HFFc6 (cell line): ENCODE measurements around the gene SERTM1. TPM values are rescaled to one million over a fixed set of nuclear protein-coding genes. Genes with fewer than 3 reads are reported as not detected.

ENCODE experiments used
- DNase-seq: peaks from one replicate; pipeline ENCODE4 v3.0.0-alpha.2; 2018
- H3K27ac Mint-ChIP-seq: 2 replicates; pipeline ENCODE4 v1.8.0; 2020; ENCODE audit warnings: mild to moderate bottlenecking, mixed read lengths
- H3K27me3 Mint-ChIP-seq: 2 replicates; pipeline ENCODE4 v1.8.0; 2021; ENCODE audit warnings: mild to moderate bottlenecking, moderate library complexity, mixed read lengths; ENCODE audit not compliant: insufficient read depth
- H3K36me3 Mint-ChIP-seq: 2 replicates; pipeline ENCODE4 v1.8.0; 2021; ENCODE audit warnings: low read depth, mixed read lengths
- H3K4me1 Mint-ChIP-seq: 2 replicates; pipeline ENCODE4 v1.8.0; 2020; ENCODE audit warnings: low read depth, mixed read lengths
- H3K4me3 Mint-ChIP-seq: 2 replicates; pipeline ENCODE4 v1.8.0; 2020; ENCODE audit warnings: mild to moderate bottlenecking, moderate library complexity, mixed read lengths
- H3K9me3 Mint-ChIP-seq: 2 replicates; pipeline ENCODE4 v1.8.0; 2020; ENCODE audit warnings: mild to moderate bottlenecking, mixed read lengths
- CTCF ChIP-seq: fragments of 200-600 bp; sonication (generic); IDR thresholded peaks from 2 replicates; pipeline ENCODE4 v1.5.0; 2021; ENCODE audit warnings: antibody characterized with exemption, mild to moderate bottlenecking
- total RNA-seq, 6 experiments: library from RNA; stranded (reverse); fragmentation: NEBNext Ultra II Directional; extraction: Animal tissue kit (Norgen Biotek cat#: 25700); gene quantifications; 2 replicates in 1 of 6; 3 replicates in 5 of 6; pipeline ENCODE4 v1.2.3, GENCODE V29; 2021

SERTM1 gene
- total RNA-seq, 6 experiments from 2014 or later: not detected

DNA sequence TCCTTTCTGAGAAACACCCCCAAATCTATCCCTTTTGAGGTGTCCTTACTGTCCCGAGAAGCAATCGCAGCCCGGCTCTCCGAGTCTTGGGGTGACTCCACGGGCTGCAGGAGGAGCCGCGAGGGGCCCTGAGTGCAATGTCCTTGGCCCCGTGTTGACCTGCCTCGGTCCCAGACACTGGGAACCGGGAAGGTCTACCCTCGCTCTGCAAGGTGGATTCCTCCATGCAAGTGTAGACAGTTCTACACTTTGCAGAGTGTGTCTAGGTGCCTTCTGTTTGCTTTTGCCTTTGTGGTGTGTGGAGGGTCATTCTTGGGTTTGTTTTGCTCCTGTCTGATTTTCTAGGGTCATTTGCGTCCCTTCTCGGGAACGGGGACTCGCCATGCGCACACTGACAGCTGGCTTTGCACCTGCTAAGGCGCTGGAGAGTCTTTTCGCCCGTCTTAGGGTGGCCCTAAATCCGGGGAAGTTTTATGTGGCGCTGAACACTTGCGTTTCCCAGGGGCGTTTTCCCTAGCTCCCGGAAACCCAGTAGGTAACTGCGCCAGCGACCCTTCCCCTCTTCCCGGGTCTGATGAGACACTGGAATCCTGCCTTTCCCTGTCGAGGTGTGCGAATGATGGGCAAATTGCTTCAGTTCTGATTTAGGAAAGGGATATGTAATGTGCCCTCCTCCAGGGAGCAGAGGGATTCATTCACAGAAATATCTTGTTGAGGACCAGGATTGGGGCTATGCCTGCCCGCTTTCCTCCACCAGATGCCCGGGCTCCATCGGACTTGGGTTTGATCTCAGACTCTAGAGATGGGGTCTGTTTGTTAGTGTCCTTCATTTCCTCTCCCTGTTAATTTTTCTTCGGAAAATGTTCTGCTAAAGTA, 755 bp downstream of the SERTM1 start:
- peaks cover 16% of the 10 kb centered on the region for H3K27me3 Mint-ChIP-seq
- H3K9me3 Mint-ChIP-seq: peaks cover 7% of the 10 kb centered on the region
- TF ChIP-seq CTCF: no peak
- H3K4me3 Mint-ChIP-seq: no peak overlapping the region
- H3K4me1 Mint-ChIP-seq: no peaks in the 10 kb centered on the region
- peaks cover 5% of the 10 kb centered on the region for H3K36me3 Mint-ChIP-seq
- no peak overlapping the region for H3K27ac Mint-ChIP-seq
- DNase-seq: no peak

DNA sequence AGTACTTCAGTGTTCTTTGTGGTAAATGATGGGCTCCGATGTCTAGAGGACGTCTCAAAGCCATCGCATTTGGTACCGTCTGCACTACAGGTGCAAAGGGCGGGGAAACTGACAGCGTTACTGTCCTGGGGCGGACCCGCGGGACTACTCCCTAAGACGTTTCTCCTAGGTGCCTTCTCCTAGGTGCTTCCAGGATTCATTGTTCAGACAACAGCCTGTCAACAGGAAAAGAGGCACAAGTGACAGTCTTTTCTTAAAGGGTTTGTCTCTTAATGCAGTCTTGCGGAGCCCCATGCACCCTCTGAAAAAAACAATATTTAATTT, 1.4 kb downstream of the SERTM1 start:
- DNase-seq: no peak
- H3K27ac Mint-ChIP-seq: no peak overlapping the region
- peaks cover 16% of the 10 kb centered on the region for H3K27me3 Mint-ChIP-seq
- peaks cover 7% of the 10 kb centered on the region for H3K9me3 Mint-ChIP-seq
- no peak for TF ChIP-seq CTCF
- no peak overlapping the region for H3K4me3 Mint-ChIP-seq
- peaks cover 5% of the 10 kb centered on the region for H3K36me3 Mint-ChIP-seq
- no peaks in the 10 kb centered on the region for H3K4me1 Mint-ChIP-seq

DNA sequence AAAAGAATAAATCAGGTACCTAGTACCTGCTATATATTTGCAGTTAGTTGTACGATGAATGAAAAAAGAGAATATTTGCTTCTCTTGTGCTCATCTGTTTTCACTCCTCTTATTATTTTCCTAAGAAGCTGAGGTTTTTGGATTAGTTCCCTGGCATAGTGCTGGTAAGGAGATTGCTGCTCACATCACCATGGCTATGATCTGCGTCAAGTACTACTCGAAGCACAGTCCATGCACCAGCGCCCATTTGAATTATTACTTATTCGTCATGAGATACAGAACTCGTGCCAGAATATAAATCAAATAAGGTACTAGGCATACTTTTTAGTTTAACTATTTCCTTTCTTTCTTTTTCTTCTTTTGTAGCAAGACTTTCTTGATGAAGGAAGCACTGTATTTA, 7.1 kb downstream of the SERTM1 start:
- H3K27me3 Mint-ChIP-seq: 0 out of 2 replicates have a peak, but pooled peaks cover 1% of the 10 kb centered on the region
- no peak for TF ChIP-seq CTCF
- DNase-seq: no peak
- H3K4me3 Mint-ChIP-seq: no peak overlapping the region
- H3K9me3 Mint-ChIP-seq: no peaks in the 10 kb centered on the region
- no peak overlapping the region for H3K27ac Mint-ChIP-seq
- H3K4me1 Mint-ChIP-seq: no peaks in the 10 kb centered on the region
- no peaks in the 10 kb centered on the region for H3K36me3 Mint-ChIP-seq

GRCh38 chr13:36681894-36682624, 8.2 kb downstream of the SERTM1 start:
- H3K27ac Mint-ChIP-seq: no peak overlapping the region
- DNase-seq: no peak
- H3K27me3 Mint-ChIP-seq: no peaks in the 10 kb centered on the region
- H3K4me3 Mint-ChIP-seq: no peak overlapping the region
- no peak for TF ChIP-seq CTCF
- H3K36me3 Mint-ChIP-seq: no peaks in the 10 kb centered on the region
- no peaks in the 10 kb centered on the region for H3K9me3 Mint-ChIP-seq
- H3K4me1 Mint-ChIP-seq: no peaks in the 10 kb centered on the region

DNA sequence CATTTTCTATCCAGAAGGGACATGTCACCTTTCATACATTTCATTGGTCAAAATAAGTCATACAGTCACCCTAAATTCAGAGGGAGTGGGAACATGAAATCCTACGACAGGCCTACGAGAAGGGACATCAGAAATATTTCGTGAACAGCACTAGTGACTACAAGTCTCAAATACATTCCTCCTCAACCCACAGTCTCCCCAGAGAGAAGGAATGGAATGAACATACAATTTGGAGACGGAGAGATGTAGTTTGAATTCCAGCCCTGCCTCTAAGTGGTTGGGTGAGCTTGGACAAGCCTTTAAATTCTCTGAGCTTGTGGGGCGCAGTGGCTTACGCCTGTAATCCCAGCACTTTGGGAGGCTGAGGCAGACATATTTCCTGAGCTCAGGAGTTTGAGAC, 9.9 kb downstream of the SERTM1 start:
- no peak for DNase-seq
- Mint-ChIP-seq H3K4me1 (no peaks in the 10 kb centered on the region), H3K27me3 (no peaks in the 10 kb centered on the region), H3K4me3 (no peak overlapping the region), H3K36me3 (no peaks in the 10 kb centered on the region), H3K9me3 (no peaks in the 10 kb centered on the region), H3K27ac (no peak overlapping the region)
- TF ChIP-seq CTCF: no peak
